Mesenchymal stem cell (in vitro differentiated cells and primary cell): Measurements from ENCODE around the gene MZT2B.
A peak's percentile ranks its signal among the peaks of the same experiment; 100 is the strongest.
"Not testable (repeated sequence)": the region's sequence is repeated elsewhere in the genome, so short reads cannot be mapped to it uniquely, and the experiment has no call there.

Experiments
- DNase-seq: peaks from one replicate; pipeline ENCODE4 v3.0.0-alpha.2; 2013
- H2AFZ ChIP-seq: one replicate; pipeline ENCODE4 v1.6.1; 2013; ENCODE audit warnings: low read depth, mild to moderate bottlenecking, control low read depth, inconsistent platforms, low read length, moderate library complexity
- H2AK5ac ChIP-seq: 2 replicates; pipeline ENCODE4 v1.6.1; 2013; ENCODE audit warnings: low read length, moderate library complexity, mild to moderate bottlenecking, inconsistent platforms; ENCODE audit not compliant: severe bottlenecking
- H2BK120ac ChIP-seq: one replicate; pipeline ENCODE4 v1.6.1; 2013; ENCODE audit warnings: low read depth, mild to moderate bottlenecking, inconsistent platforms, low read length, moderate library complexity
- H2BK12ac ChIP-seq, 2 experiments: one replicate each; pipeline ENCODE4 v1.6.1; 2013; ENCODE audit warnings: inconsistent platforms in 2 of 2, low read length in 2 of 2, mild to moderate bottlenecking in 2 of 2, moderate library complexity in 2 of 2, control low read depth in 1 of 2
- H2BK15ac ChIP-seq: one replicate; pipeline ENCODE4 v1.6.1; 2013; ENCODE audit warnings: mild to moderate bottlenecking, low read depth, inconsistent platforms; ENCODE audit not compliant: poor library complexity, severe bottlenecking
- H2BK5ac ChIP-seq: 2 replicates; pipeline ENCODE4 v1.6.1; 2013; ENCODE audit warnings: low read depth, mild to moderate bottlenecking, low read length, control low read depth, inconsistent platforms; ENCODE audit not compliant: poor library complexity, severe bottlenecking
- H3K14ac ChIP-seq, 2 experiments: one replicate each; pipeline ENCODE4 v1.6.1; 2013; ENCODE audit warnings: inconsistent platforms in 2 of 2, low read length in 2 of 2, control low read depth in 1 of 2, mild to moderate bottlenecking in 1 of 2, moderate library complexity in 1 of 2
- H3K18ac ChIP-seq, 2 experiments: one replicate each; pipeline ENCODE4 v1.6.1; 2013; ENCODE audit warnings: inconsistent platforms in 2 of 2, low read length in 2 of 2, control low read depth in 1 of 2, low read depth in 1 of 2, mild to moderate bottlenecking in 1 of 2
- H3K23ac ChIP-seq, 2 experiments: one replicate each; pipeline ENCODE4 v1.6.1; 2013; ENCODE audit warnings: inconsistent platforms in 2 of 2, low read length in 2 of 2, mild to moderate bottlenecking in 2 of 2, moderate library complexity in 2 of 2, control low read depth in 1 of 2
- H3K27ac ChIP-seq: 2 replicates; pipeline ENCODE4 v1.5.1; 2013; ENCODE audit warnings: mild to moderate bottlenecking, moderate library complexity, low read length, control low read depth, inconsistent platforms; ENCODE audit not compliant: poor library complexity, severe bottlenecking
- H3K27me3 ChIP-seq, 2 experiments: 2 replicates each; pipeline versions ENCODE4 v1.6.1 to v1.7.0; 2013; ENCODE audit warnings: low read length in 2 of 2, mild to moderate bottlenecking in 2 of 2, moderate library complexity in 2 of 2, control low read depth in 1 of 2, inconsistent platforms in 1 of 2; ENCODE audit not compliant: control insufficient read depth in 1 of 2, insufficient read depth in 1 of 2
- H3K36me3 ChIP-seq, 2 experiments: 2 replicates each; pipeline versions ENCODE4 v1.6.1 to v1.7.0; 2013; ENCODE audit warnings: low read length in 2 of 2, control low read depth in 1 of 2, inconsistent platforms in 1 of 2, low read depth in 1 of 2, mild to moderate bottlenecking in 1 of 2; ENCODE audit not compliant: insufficient read depth in 2 of 2, control insufficient read depth in 1 of 2
- H3K4ac ChIP-seq, 2 experiments: one replicate each; pipeline ENCODE4 v1.6.1; 2013; ENCODE audit warnings: inconsistent platforms in 2 of 2, low read length in 2 of 2, mild to moderate bottlenecking in 2 of 2, moderate library complexity in 2 of 2, control low read depth in 1 of 2, low read depth in 1 of 2
- H3K4me1 ChIP-seq: 2 replicates; pipeline ENCODE4 v1.6.1; 2013; ENCODE audit warnings: low read depth, low read length, control low read depth; ENCODE audit not compliant: control insufficient read depth, insufficient read depth
- H3K4me2 ChIP-seq: 2 replicates; pipeline ENCODE4 v1.6.1; 2013; ENCODE audit warnings: low read length, mild to moderate bottlenecking, inconsistent platforms; ENCODE audit not compliant: poor library complexity, severe bottlenecking
- H3K4me3 ChIP-seq, 2 experiments: 2 replicates each; pipeline versions ENCODE4 v1.5.1 to v1.7.0; 2013; ENCODE audit warnings: low read length in 2 of 2, mild to moderate bottlenecking in 2 of 2, control low read depth in 1 of 2, low read depth in 1 of 2; ENCODE audit not compliant: insufficient read depth in 1 of 2
- H3K79me1 ChIP-seq: replicated peaks from 2 replicates; pipeline ENCODE4 v1.6.1; 2013; ENCODE audit warnings: mild to moderate bottlenecking, control low read depth, low read length, inconsistent platforms; ENCODE audit not compliant: poor library complexity, severe bottlenecking
- H3K9ac ChIP-seq: 2 replicates; pipeline ENCODE4 v1.7.0; 2013; ENCODE audit warnings: mild to moderate bottlenecking, low read length, moderate library complexity
- H3K9me3 ChIP-seq: 2 replicates; pipeline ENCODE4 v1.7.0; 2013; ENCODE audit warnings: mild to moderate bottlenecking, low read length; ENCODE audit not compliant: control insufficient read depth
- H4K8ac ChIP-seq: one replicate; pipeline ENCODE4 v1.6.1; 2013; ENCODE audit warnings: inconsistent platforms, mild to moderate bottlenecking, low read length, moderate library complexity
- H4K91ac ChIP-seq: one replicate; pipeline ENCODE4 v1.6.1; 2013; ENCODE audit warnings: mild to moderate bottlenecking, low read length, inconsistent platforms
- WGBS: methylation state at CpG from one replicate; pipeline ENCODE4 v1.1.7; 2013; ENCODE audit warnings: mixed read lengths; 5-methylcytosine and 5-hydroxymethylcytosine counted together

MZT2B gene

DNA sequence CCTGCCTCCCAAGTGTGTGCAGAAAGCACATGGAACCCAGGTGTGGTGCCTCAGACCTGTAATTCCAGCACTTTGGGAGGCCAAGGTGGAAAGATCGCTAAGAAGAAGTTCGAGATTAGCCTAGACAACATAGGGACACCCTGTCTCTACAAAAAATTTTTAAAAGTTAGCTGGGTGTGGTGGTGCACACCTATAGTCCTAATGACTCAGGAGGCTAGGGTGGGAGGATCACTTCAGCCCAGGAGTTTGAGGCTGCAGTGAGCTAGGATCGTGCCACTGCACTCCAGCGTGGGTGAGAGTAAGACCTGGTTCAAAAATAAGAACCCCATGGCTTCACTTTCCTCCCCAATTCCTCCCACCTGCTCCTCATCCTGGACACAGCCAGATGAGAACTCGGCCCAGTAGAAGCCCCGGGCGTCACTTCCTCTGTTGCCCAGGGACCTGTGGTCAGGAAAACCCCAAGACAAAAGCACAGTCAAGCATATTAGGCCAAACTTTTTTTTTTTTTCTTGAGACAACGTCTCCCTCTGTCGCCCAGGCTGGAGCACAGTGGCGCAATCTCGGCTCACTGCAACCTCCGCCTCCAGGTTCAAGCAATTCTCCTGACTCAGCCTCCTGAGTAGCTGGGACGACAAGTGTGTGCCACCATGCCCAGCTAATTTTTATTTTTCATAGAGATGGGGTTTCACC is 24.1 kb upstream of the MZT2B start:
- H3K4ac ChIP-seq, H2BK120ac ChIP-seq, H2BK12ac ChIP-seq, H3K27ac ChIP-seq, H3K18ac ChIP-seq, H3K4me2 ChIP-seq, H3K9ac ChIP-seq, H3K23ac ChIP-seq, H3K27me3 ChIP-seq, H4K91ac ChIP-seq, H4K8ac ChIP-seq, H2AK5ac ChIP-seq, H3K14ac ChIP-seq, H2BK15ac ChIP-seq, H3K4me3 ChIP-seq, H2BK5ac ChIP-seq, H3K9me3 ChIP-seq, H2AFZ ChIP-seq, DNase-seq: not testable (repeated sequence)
- WGBS, result 90% methylated on average over 13 of the region's 13 CpGs
- Histone ChIP-seq H3K36me3 (peaks cover 20 to 83% of the 10 kb centered on the region in 2 experiments), H3K79me1 (peaks cover 16% of the 10 kb centered on the region), H3K4me1 (peaks cover 14% of the 10 kb centered on the region)

DNA sequence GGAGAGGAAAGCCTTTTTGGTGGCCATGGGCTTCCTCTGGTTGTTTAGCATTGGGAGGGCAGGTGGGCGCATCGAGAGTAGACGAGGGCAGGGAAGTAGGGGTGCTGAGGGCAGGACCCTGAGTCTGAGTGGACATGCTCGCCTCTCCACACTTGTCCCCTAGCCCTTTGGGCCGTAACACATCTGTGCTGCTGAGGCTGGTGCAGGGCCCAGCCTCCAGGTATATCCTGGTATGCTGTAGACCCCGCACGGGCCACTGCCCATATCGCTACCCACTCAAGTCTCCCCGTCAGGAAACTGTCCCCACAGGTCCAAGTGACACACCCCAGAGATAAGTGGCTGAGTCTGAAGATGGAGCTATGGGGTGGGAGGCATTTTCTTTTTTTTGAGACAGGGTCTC is 23.4 kb upstream of the MZT2B start:
- no peak overlapping the region for H2BK15ac ChIP-seq
- no peaks in the 10 kb centered on the region for H3K9me3 ChIP-seq
- H3K4me1 ChIP-seq, result peaks cover 14% of the 10 kb centered on the region
- no peak overlapping the region for H2AK5ac ChIP-seq
- H2BK12ac ChIP-seq, result no peak overlapping the region
- no peak overlapping the region for H2BK120ac ChIP-seq
- H3K36me3 ChIP-seq, result peaks cover 20 to 83% of the 10 kb centered on the region in 2 experiments
- 78% methylated on average over 5 of the region's 9 CpGs for WGBS
- H3K14ac ChIP-seq, result no peak overlapping the region
- no peak for DNase-seq
- H2AFZ ChIP-seq, result no peak overlapping the region
- H3K27me3 ChIP-seq, result no peaks in the 10 kb centered on the region
- no peak overlapping the region for H3K9ac ChIP-seq
- no peak overlapping the region for H4K8ac ChIP-seq
- H2BK5ac ChIP-seq, result no peak overlapping the region
- no peak overlapping the region for H4K91ac ChIP-seq
- no peak overlapping the region for H3K4ac ChIP-seq
- H3K27ac ChIP-seq, result no peak overlapping the region
- no peak overlapping the region for H3K23ac ChIP-seq
- H3K4me2 ChIP-seq, result no peak overlapping the region
- H3K18ac ChIP-seq, result no peak overlapping the region
- H3K4me3 ChIP-seq, result no peak overlapping the region
- peaks cover 18% of the 10 kb centered on the region for H3K79me1 ChIP-seq

DNA sequence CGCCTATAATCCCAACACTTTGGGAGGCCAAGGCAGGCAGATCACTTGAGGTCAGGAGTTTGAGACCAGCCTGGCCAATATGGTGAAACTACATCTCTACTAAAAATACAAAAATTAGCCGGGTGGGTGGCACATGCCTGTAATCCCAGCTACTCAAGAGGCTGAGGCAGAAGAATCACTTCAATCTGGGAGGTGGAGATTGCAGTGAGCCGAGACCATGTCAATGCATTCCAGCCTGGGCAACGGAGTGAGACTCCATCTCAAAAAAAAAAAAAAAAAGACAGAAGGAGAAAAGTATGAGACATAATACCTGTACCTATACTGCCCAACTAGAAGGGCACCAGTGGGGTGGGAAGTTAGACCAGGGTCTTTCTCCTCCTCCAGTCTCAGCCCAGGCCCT is 22.7 kb upstream of the MZT2B start:
- H2AFZ ChIP-seq, H2BK15ac ChIP-seq, DNase-seq, H2BK12ac ChIP-seq, H3K4me3 ChIP-seq, H4K91ac ChIP-seq, H4K8ac ChIP-seq, H3K9me3 ChIP-seq, H3K23ac ChIP-seq, H3K14ac ChIP-seq, H3K27ac ChIP-seq, H3K9ac ChIP-seq, H3K4me2 ChIP-seq, H2BK5ac ChIP-seq, H3K4ac ChIP-seq, H2AK5ac ChIP-seq, H3K18ac ChIP-seq, H2BK120ac ChIP-seq, H3K27me3 ChIP-seq: not testable (repeated sequence)
- Histone ChIP-seq H3K4me1 (peaks cover 14% of the 10 kb centered on the region), H3K36me3 (peaks cover 23 to 83% of the 10 kb centered on the region in 2 experiments), H3K79me1 (peaks cover 21% of the 10 kb centered on the region)
- WGBS, result 96% methylated on average over 3 of the region's 4 CpGs

DNA sequence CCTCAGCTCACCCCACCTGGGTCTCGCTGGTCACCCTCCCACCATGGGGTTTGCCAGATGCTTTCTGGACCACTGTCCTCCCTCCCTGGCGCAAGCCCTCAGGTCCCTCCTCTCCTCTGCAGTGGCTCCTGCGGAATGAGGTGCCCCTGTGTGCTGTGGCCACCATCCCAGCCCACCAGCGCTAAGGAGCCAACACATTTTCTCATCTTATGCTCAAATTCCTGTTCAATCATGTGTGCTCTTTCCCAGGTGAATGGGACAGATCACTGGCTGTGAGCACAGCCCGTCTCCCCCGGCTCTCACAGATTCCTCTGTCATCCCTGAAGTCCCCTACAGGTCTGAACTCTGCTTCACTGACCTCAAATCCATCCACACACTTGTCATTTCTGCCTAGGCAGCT is 21.9 kb upstream of the MZT2B start:
- Histone ChIP-seq H4K8ac (no peak overlapping the region), H2BK120ac (no peak overlapping the region), H3K27ac (no peak overlapping the region), H3K36me3 (peaks cover 27 to 80% of the 10 kb centered on the region in 2 experiments), H3K14ac (no peak overlapping the region), H3K18ac (no peak overlapping the region), H4K91ac (no peak overlapping the region), H3K27me3 (no peaks in the 10 kb centered on the region), H2BK5ac (no peak overlapping the region), H2BK15ac (peak overlapping the region; percentile 48), H3K4ac (no peak overlapping the region), H3K4me1 (peaks cover 14% of the 10 kb centered on the region), H2BK12ac (no peak overlapping the region), H3K79me1 (peaks cover 18% of the 10 kb centered on the region), H3K9me3 (no peaks in the 10 kb centered on the region), H3K23ac (no peak overlapping the region), H2AFZ (no peak overlapping the region), H3K9ac (no peak overlapping the region), H2AK5ac (no peak overlapping the region), H3K4me3 (no peak overlapping the region), H3K4me2 (no peak overlapping the region)
- WGBS, result over 99% methylated on average over 6 of the region's 6 CpGs
- DNase-seq, result no peak
